ENCODE results near the gene FAM131A. TPM values are rescaled to one million over a fixed set of nuclear protein-coding genes. Genes with fewer than 3 reads are reported as not detected.

Gene FAM131A
- 1 to 10 TPM; 3.1 to 4.5 TPM for total RNA-seq

- Mint-ChIP-seq H3K27me3 (no peaks in the 10 kb centered on the region), H3K36me3 (peaks cover 21% of the 10 kb centered on the region), H3K4me1 (peaks cover 49% of the 10 kb centered on the region), H3K27ac (peak within 1 kb of the TSS; percentile 74), H3K9me3 (ENCODE audit: low read depth) (no peaks in the 10 kb centered on the region), H3K4me3 (peak within 1 kb of the TSS; percentile 71)
- DNase-seq (no peak), ATAC-seq (no peak)
- CTCF ChIA-PET, result interaction anchor here (0.8 to 1.2 kb wide), 4 partner anchors 9 to 17 kb away, joined by 3 to 4 read pairs (median 3); no protein-coding TSS in a partner anchor
Measured at GRCh38 chr3:184337399-184337714, at the start of gene FAM131A. FAM131A (plus strand) TSS chr3:184337600; CDS start chr3:184337631, 31 bp downstream.

- H3K4me3 Mint-ChIP-seq, result no peak overlapping the region
- H3K27ac Mint-ChIP-seq, result no peak overlapping the region
- no peaks in the 10 kb centered on the region for H3K9me3 Mint-ChIP-seq (ENCODE audit: low read depth)
- no peaks in the 10 kb centered on the region for H3K36me3 Mint-ChIP-seq
- H3K4me1 Mint-ChIP-seq, result no peaks in the 10 kb centered on the region
- ATAC-seq (peak; percentile 80), DNase-seq (peak; percentile 76)
- CTCF ChIA-PET, result interaction anchor here (0.7 to 2.4 kb wide), 17 partner anchors 11 to 394 kb away, joined by 3 to 22 read pairs (median 4); partner anchors contain the start of genes CLCN2, EEF1AKMT4, EIF2B5 and POLR2H
- peaks cover 14% of the 10 kb centered on the region for H3K27me3 Mint-ChIP-seq
Measured at GRCh38 chr3:184289426-184289938, 47.9 kb upstream of the FAM131A start.

- CTCF ChIA-PET, result interaction anchor here (1.2 to 2.4 kb wide), 6 partner anchors 35 to 395 kb away, joined by 5 to 22 read pairs (median 7); partner anchors contain the start of genes EEF1AKMT4 and VWA5B2
- Mint-ChIP-seq H3K27ac (no peak overlapping the region), H3K36me3 (no peaks in the 10 kb centered on the region), H3K4me3 (no peak overlapping the region), H3K9me3 (ENCODE audit: low read depth) (no peaks in the 10 kb centered on the region), H3K4me1 (no peaks in the 10 kb centered on the region), H3K27me3 (peaks cover 14% of the 10 kb centered on the region)
- DNase-seq, result no peak
- ATAC-seq, result no peak
Measured at GRCh38 chr3:184290331-184290730, 47.1 kb upstream of the FAM131A start.

GRCh38 chr3:184291044-184291737 is 46.2 kb upstream of the FAM131A start:
- Mint-ChIP-seq H3K27me3 (peaks cover 12% of the 10 kb centered on the region), H3K27ac (no peak overlapping the region), H3K4me1 (no peaks in the 10 kb centered on the region), H3K9me3 (ENCODE audit: low read depth) (no peaks in the 10 kb centered on the region), H3K4me3 (no peak overlapping the region), H3K36me3 (no peaks in the 10 kb centered on the region)
- no peak for ATAC-seq
- CTCF ChIA-PET, result interaction anchor here (1.3 to 2.4 kb wide), 3 partner anchors 61 to 64 kb away, joined by 3 to 22 read pairs (median 5); no protein-coding TSS in a partner anchor
- DNase-seq, result no peak

GRCh38 chr3:184291738-184292445 is 45.5 kb upstream of the FAM131A start:
- Mint-ChIP-seq H3K27ac (no peak overlapping the region), H3K36me3 (no peaks in the 10 kb centered on the region), H3K4me3 (no peak overlapping the region), H3K27me3 (peaks cover 10% of the 10 kb centered on the region), H3K9me3 (ENCODE audit: low read depth) (no peaks in the 10 kb centered on the region), H3K4me1 (no peaks in the 10 kb centered on the region)
- no peak for ATAC-seq
- CTCF ChIA-PET, result interaction anchor here (1.3 to 1.6 kb wide), 2 partner anchors 60 to 64 kb away, joined by 3 to 5 read pairs; no protein-coding TSS in a partner anchor
- no peak for DNase-seq

GRCh38 chr3:184295771-184296170 is 41.6 kb upstream of the FAM131A start:
- ATAC-seq (no peak), DNase-seq (no peak)
- H3K27me3 Mint-ChIP-seq, result no peaks in the 10 kb centered on the region
- H3K4me3 Mint-ChIP-seq, result no peak overlapping the region
- CTCF ChIA-PET, result interaction anchor here (1.6 kb wide), 1 partner anchor 46 kb away, joined by 3 read pairs; the partner anchor contains the start of gene EEF1AKMT4
- peaks cover 10% of the 10 kb centered on the region for H3K36me3 Mint-ChIP-seq
- H3K9me3 Mint-ChIP-seq (ENCODE audit: low read depth), result no peaks in the 10 kb centered on the region
- H3K4me1 Mint-ChIP-seq, result peaks cover 17% of the 10 kb centered on the region
- H3K27ac Mint-ChIP-seq, result no peak overlapping the region

- Mint-ChIP-seq H3K36me3 (peaks cover 13% of the 10 kb centered on the region), H3K4me1 (peaks cover 21% of the 10 kb centered on the region), H3K27ac (no peak overlapping the region), H3K4me3 (no peak overlapping the region), H3K9me3 (ENCODE audit: low read depth) (no peaks in the 10 kb centered on the region), H3K27me3 (no peaks in the 10 kb centered on the region)
- ATAC-seq (no peak), DNase-seq (no peak)
- CTCF ChIA-PET, result interaction anchor here (1.6 kb wide), 1 partner anchor 47 kb away, joined by 3 read pairs; the partner anchor contains the start of gene EEF1AKMT4
Measured at GRCh38 chr3:184296616-184297015, 40.8 kb upstream of the FAM131A start.

- Mint-ChIP-seq H3K9me3 (ENCODE audit: low read depth) (no peaks in the 10 kb centered on the region), H3K4me3 (peak within 1 kb of the TSS; percentile 91), H3K4me1 (peaks cover 23% of the 10 kb centered on the region), H3K27me3 (no peaks in the 10 kb centered on the region), H3K36me3 (peaks cover 35% of the 10 kb centered on the region), H3K27ac (peak within 1 kb of the TSS; percentile 86)
- ATAC-seq (peak; percentile 93), DNase-seq (peak; percentile 99)
- CTCF ChIA-PET, result interaction anchor here (1.0 to 1.3 kb wide), 2 partner anchors 55 to 71 kb away, joined by 3 to 4 read pairs; no protein-coding TSS in a partner anchor
Measured at GRCh38 chr3:184298759-184299487, 38.5 kb upstream of the FAM131A start, which contains the start of gene PSMD2. PSMD2 (plus strand) TSS chr3:184299241; CDS start chr3:184299267, 26 bp downstream.

GRCh38 chr3:184299488-184300377 is 37.7 kb upstream of the FAM131A start:
- H3K4me3 Mint-ChIP-seq, result peak overlapping the region; percentile 91

GRCh38 chr3:184300378-184300720 is 37.1 kb upstream of the FAM131A start:
- CTCF ChIA-PET, result interaction anchor here (1.3 to 1.4 kb wide), 2 partner anchors 11 kb away, joined by 4 to 5 read pairs; no protein-coding TSS in a partner anchor
- DNase-seq (no peak), ATAC-seq (no peak)
- Mint-ChIP-seq H3K4me1 (peaks cover 23% of the 10 kb centered on the region), H3K9me3 (ENCODE audit: low read depth) (no peaks in the 10 kb centered on the region), H3K27ac (peak overlapping the region; percentile 27), H3K36me3 (peaks cover 44% of the 10 kb centered on the region), H3K27me3 (no peaks in the 10 kb centered on the region), H3K4me3 (peak overlapping the region; percentile 91)

More at GRCh38 chr3:184299488-184300377, 37.7 kb upstream of the FAM131A start:
- Mint-ChIP-seq H3K27me3 (no peaks in the 10 kb centered on the region), H3K36me3 (peaks cover 41% of the 10 kb centered on the region), H3K27ac (peak overlapping the region; percentile 86), H3K4me1 (peaks cover 23% of the 10 kb centered on the region), H3K9me3 (ENCODE audit: low read depth) (no peaks in the 10 kb centered on the region)
- ATAC-seq (no peak), DNase-seq (no peak)
- CTCF ChIA-PET, result interaction anchor here (1.0 to 1.3 kb wide), 2 partner anchors 12 to 54 kb away, joined by 3 to 5 read pairs; no protein-coding TSS in a partner anchor

- Mint-ChIP-seq H3K27me3 (no peaks in the 10 kb centered on the region), H3K9me3 (ENCODE audit: low read depth) (no peaks in the 10 kb centered on the region), H3K4me1 (peaks cover 8% of the 10 kb centered on the region), H3K4me3 (no peak overlapping the region), H3K36me3 (peaks cover 72% of the 10 kb centered on the region), H3K27ac (no peak overlapping the region)
- ATAC-seq (peak; percentile 64), DNase-seq (no peak)
- CTCF ChIA-PET, result interaction anchor here (0.7 to 2.1 kb wide), 7 partner anchors 11 to 482 kb away, joined by 3 to 6 read pairs (median 3); partner anchors contain the start of gene EEF1AKMT4
Measured at GRCh38 chr3:184305577-184305976, 31.8 kb upstream of the FAM131A start.
